HepG2 (cell line): ENCODE data around the gene WWC1. TPM values are rescaled to one million over a fixed set of nuclear protein-coding genes. Genes with fewer than 3 reads are reported as not detected.

Experiments
- AKNA ChIP-seq: sonication (generic); formaldehyde crosslinking; IDR thresholded peaks from 2 replicates; pipeline ENCODE4 v1.4.0; 2020; ENCODE audit warnings: missing genetic modification reagents, borderline replicate concordance
- ARNTL ChIP-seq: sonication (generic); formaldehyde crosslinking; IDR thresholded peaks from 2 replicates; pipeline ENCODE4 v1.4.0; 2020; ENCODE audit warnings: mild to moderate bottlenecking, missing genetic modification reagents
- EEA1 ChIP-seq: sonication (generic); formaldehyde crosslinking; IDR thresholded peaks from 2 replicates; pipeline ENCODE4 v1.5.1; 2020; ENCODE audit warnings: mild to moderate bottlenecking, missing genetic modification reagents, borderline replicate concordance
- ESRRA ChIP-seq: sonication (generic); formaldehyde crosslinking; IDR thresholded peaks from 2 replicates; pipeline ENCODE4 v1.5.1; 2020; ENCODE audit warnings: mild to moderate bottlenecking, low read depth, missing genetic modification reagents
- HES4 ChIP-seq: sonication (generic); formaldehyde crosslinking; IDR thresholded peaks from 2 replicates; pipeline ENCODE4 v1.9.0; 2021; ENCODE audit warnings: mild to moderate bottlenecking, missing genetic modification reagents, borderline replicate concordance
- JUN ChIP-seq: sonication (generic); formaldehyde crosslinking; IDR thresholded peaks from 2 replicates; pipeline ENCODE4 v1.4.0; 2020; ENCODE audit warnings: mild to moderate bottlenecking, missing genetic modification reagents
- KDM5B ChIP-seq: sonication (generic); formaldehyde crosslinking; IDR thresholded peaks from 2 replicates; pipeline ENCODE4 v1.4.0; 2020; ENCODE audit warnings: missing genetic modification reagents, mild to moderate bottlenecking, borderline replicate concordance
- KLF13 ChIP-seq: sonication (generic); formaldehyde crosslinking; IDR thresholded peaks from 2 replicates; pipeline ENCODE4 v1.4.0; 2020; ENCODE audit warnings: mild to moderate bottlenecking, missing genetic modification reagents
- NCOA1 ChIP-seq: sonication (generic); formaldehyde crosslinking; IDR thresholded peaks from 2 replicates; pipeline ENCODE4 v1.9.0; 2021; ENCODE audit warnings: missing genetic modification reagents
- REXO4 ChIP-seq: sonication (generic); formaldehyde crosslinking; IDR thresholded peaks from 2 replicates; pipeline ENCODE4 v1.8.0; 2022; ENCODE audit warnings: missing genetic modification reagents, mild to moderate bottlenecking, borderline replicate concordance
- RNF2 ChIP-seq: fragments of 450-650 bp; conservative IDR thresholded peaks from 2 replicates; pipeline ENCODE4 v1.6.1; 2016; ENCODE audit warnings: low read depth
- TGIF2 ChIP-seq: IDR thresholded peaks from 2 replicates; pipeline ENCODE4 v1.6.1; 2016; ENCODE audit warnings: control low read depth, missing compliant biosample characterization
- ZBTB44 ChIP-seq: sonication (generic); formaldehyde crosslinking; IDR thresholded peaks from 2 replicates; pipeline ENCODE4 v1.4.0; 2020; ENCODE audit warnings: missing genetic modification reagents
- ZNF3 ChIP-seq: IDR thresholded peaks from 2 replicates; pipeline ENCODE4 v1.7.0; 2017; ENCODE audit warnings: inconsistent platforms
- ZNF337 ChIP-seq: sonication (generic); formaldehyde crosslinking; IDR thresholded peaks from 2 replicates; pipeline ENCODE4 v1.5.1; 2020; ENCODE audit warnings: missing genetic modification reagents, low read depth, mild to moderate bottlenecking, borderline replicate concordance
- ZNF678 ChIP-seq: sonication (generic); formaldehyde crosslinking; IDR thresholded peaks from 2 replicates; pipeline ENCODE4 v1.4.0; 2020; ENCODE audit warnings: mild to moderate bottlenecking, missing genetic modification reagents
- polyA plus RNA-seq, 8 experiments: library from polyadenylated mRNA; depleted of rRNA in 3 of 8; stranded (reverse) in 7 of 8; unstranded in 1 of 8; fragments of >200 nt; fragmentation: Illumina TruSeq in 4 of 8; extraction: Trizol in 4 of 8; gene quantifications; 2 replicates each; pipeline versions ENCODE4 v1.2.1 to v1.2.3, GENCODE V29; 2011 to 2016; ENCODE audit warnings: low read depth in 4 of 8, missing spikeins in 1 of 8, mixed read lengths in 1 of 8; ENCODE audit not compliant: insufficient read depth in 1 of 8
- total RNA-seq, 5 experiments: library from RNA; depleted of rRNA; stranded (reverse); fragments of >200 nt; fragmentation: Illumina TruSeq; extraction: Trizol; gene quantifications; 2 replicates each; pipeline ENCODE4 v1.2.3, GENCODE V29; 2016; ENCODE audit warnings: low read depth in 1 of 5
- TF ChIP-seq, protein P1 (sequence below): sonication (generic); formaldehyde crosslinking; IDR thresholded peaks from 2 replicates; pipeline ENCODE4 v1.8.0; 2022; ENCODE audit warnings: missing genetic modification reagents, low read depth, mild to moderate bottlenecking, borderline replicate concordance
- TF ChIP-seq, protein P2 (sequence below): sonication (generic); formaldehyde crosslinking; conservative IDR thresholded peaks from 2 replicates; pipeline ENCODE4 v1.4.0; 2020; ENCODE audit warnings: missing genetic modification reagents
- TF ChIP-seq, protein P3 (sequence below): sonication (generic); formaldehyde crosslinking; IDR thresholded peaks from 2 replicates; pipeline ENCODE4 v1.4.0; 2020; ENCODE audit warnings: missing genetic modification reagents

WWC1 gene
- total and polyA plus RNA-seq, 2 of the 13 experiments (the other 11 are each of a cell fraction or from before 2014, with no cell fraction given), result 8.3 to 17.9 TPM

DNA sequence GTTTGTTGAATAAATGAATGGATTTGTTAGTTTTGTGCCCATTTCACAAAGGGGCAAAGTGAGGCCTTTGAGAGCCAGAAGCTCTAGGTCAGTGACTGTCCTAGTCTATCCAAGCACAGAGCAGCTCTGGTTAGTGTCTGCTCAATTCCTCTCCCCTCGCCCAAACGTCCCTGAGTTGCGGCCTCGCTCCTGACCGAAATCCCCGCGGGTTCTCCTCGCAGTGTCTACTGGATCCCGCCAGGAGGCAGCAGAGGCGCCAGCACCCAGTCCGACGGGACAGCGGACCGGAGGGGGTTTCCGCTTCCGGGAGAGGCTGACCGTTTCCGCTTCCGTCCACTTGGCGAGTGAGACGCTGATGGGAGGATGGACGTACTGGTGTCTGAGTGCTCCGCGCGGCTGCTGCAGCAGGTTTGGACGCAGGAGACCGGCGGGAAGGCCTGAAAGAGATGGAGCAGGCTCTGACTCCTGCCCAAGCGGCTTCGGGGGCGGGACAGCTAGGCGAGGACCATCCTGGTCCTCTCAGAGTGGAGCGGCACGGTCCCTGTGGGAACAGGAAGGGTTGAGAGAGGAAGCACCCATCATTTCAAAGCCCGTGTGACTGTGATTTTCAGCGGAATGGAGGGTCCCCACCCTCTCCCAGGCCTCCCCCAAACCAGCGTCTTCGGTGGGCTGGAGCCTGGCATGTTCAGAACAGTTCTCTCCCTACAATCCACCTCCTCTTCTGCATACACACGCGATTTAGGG, 194.9 kb downstream of the WWC1 start, which contains the start of gene RARS1 (continued):
- TF ChIP-seq ZBTB44, result peak; percentile 49; the same call in 1 of the 2 replicates
- peak; percentile 54; the same call in 1 of the 2 replicates for TF ChIP-seq JUN
- TF ChIP-seq AKNA (CRISPR knock-in tag), result no peak
- TF ChIP-seq, protein P1, sequence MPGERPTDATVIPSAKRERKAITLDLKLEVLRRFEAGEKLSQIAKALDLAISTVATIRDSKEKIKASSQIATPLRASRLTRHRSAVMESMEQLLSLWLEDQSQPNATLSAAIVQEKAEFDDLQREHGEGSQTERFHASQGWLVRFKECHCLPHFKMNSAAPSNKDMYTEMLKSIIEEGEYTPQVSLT (CRISPR knock-in tag), result no peak
- TF ChIP-seq ZNF337 (CRISPR knock-in tag), result peak; percentile 76; the same call in 1 of the 2 replicates
- TF ChIP-seq REXO4 (CRISPR knock-in tag), result no peak
- TF ChIP-seq ARNTL (CRISPR knock-in tag), result no peak
- TF ChIP-seq KDM5B (CRISPR knock-in tag), result peak; percentile 79; the same call in 1 of the 2 replicates
- no peak; the same call in 1 of the 2 replicates for TF ChIP-seq HES4 (CRISPR knock-in tag)
- TF ChIP-seq RNF2, result no peak
- TF ChIP-seq, protein P2, sequence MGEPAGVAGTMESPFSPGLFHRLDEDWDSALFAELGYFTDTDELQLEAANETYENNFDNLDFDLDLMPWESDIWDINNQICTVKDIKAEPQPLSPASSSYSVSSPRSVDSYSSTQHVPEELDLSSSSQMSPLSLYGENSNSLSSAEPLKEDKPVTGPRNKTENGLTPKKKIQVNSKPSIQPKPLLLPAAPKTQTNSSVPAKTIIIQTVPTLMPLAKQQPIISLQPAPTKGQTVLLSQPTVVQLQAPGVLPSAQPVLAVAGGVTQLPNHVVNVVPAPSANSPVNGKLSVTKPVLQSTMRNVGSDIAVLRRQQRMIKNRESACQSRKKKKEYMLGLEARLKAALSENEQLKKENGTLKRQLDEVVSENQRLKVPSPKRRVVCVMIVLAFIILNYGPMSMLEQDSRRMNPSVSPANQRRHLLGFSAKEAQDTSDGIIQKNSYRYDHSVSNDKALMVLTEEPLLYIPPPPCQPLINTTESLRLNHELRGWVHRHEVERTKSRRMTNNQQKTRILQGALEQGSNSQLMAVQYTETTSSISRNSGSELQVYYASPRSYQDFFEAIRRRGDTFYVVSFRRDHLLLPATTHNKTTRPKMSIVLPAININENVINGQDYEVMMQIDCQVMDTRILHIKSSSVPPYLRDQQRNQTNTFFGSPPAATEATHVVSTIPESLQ, result peak; percentile 75; the same call in 1 of the 2 replicates
- no peak for TF ChIP-seq ESRRA
- TF ChIP-seq, protein P3, sequence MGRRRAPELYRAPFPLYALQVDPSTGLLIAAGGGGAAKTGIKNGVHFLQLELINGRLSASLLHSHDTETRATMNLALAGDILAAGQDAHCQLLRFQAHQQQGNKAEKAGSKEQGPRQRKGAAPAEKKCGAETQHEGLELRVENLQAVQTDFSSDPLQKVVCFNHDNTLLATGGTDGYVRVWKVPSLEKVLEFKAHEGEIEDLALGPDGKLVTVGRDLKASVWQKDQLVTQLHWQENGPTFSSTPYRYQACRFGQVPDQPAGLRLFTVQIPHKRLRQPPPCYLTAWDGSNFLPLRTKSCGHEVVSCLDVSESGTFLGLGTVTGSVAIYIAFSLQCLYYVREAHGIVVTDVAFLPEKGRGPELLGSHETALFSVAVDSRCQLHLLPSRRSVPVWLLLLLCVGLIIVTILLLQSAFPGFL (CRISPR knock-in tag), result 0 out of 2 replicates have a peak, but pooled peaks have one; percentile 42
- TF ChIP-seq EEA1 (CRISPR knock-in tag), result no peak
- no peak for TF ChIP-seq ZNF678
- TF ChIP-seq TGIF2 (CRISPR knock-in tag), result peak; percentile 81
- peak; percentile 93 for TF ChIP-seq NCOA1 (CRISPR knock-in tag)
- TF ChIP-seq ZNF3 (CRISPR knock-in tag), result no peak
- TF ChIP-seq KLF13 (CRISPR knock-in tag), result no peak
